ENCODE results near the gene CFLAR.

DNA sequence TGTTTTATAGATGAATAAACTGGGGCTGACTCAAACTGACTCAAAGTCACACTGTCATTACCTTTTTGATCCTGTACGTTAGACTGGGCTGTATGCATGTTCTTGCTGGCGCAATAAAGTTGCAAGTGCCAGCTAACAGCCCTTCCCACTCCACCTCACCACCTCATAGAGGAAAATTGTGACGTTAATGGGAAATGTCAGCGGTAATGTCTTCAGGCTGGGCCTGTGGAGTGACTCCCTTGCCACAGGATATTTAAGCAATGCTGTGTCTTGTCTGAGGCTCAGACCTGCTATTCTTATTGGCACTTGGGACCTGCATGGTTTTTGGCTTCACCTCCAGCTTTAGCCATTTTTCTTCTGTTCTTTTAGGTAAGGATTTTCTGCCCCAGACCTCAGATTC lies 41.7 kb downstream of the CFLAR start:
- no peak for TF ChIP-seq POLR2A (IDR thresholded peaks at IDR 0.05; ENCODE audit: low read depth, low read length)
- no peak for TF ChIP-seq POLR2AphosphoS5 (IDR thresholded peaks at IDR 0.05; ENCODE audit: low read depth, low read length)
- TF ChIP-seq SPI1 (IDR thresholded peaks at IDR 0.05; ENCODE audit: low read depth, low read length): no peak
- 0 out of 2 replicates have a peak, but pooled peaks have one; percentile 2 for TF ChIP-seq TAF1 (IDR thresholded peaks at IDR 0.05; ENCODE audit: low read depth, low read length)
